ENCODE data around the gene TNNI2.

DNA sequence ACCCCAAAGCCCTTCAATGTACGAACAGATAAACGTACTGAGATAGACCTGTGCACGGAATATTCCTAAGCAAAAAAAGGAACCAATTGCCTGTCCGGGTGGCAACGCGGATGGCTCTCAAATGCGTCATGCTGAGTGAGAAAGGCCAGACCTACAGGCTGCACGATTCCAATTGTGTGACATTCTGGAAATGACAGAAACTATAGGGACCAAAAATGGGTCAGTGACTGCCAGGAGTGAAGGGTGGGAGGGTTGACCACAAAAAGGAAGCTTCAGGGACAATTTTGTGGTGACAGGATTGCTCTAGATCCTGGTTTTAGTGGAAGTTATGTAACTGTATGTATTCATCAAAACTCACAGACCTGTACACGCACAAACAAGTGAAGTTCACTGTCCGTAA is 28.0 kb upstream of the TNNI2 start:
- TF ChIP-seq YY1 (tag by site-specific recombination; IDR thresholded peaks at IDR 0.05) (no peak), ZNF561 (tag by site-specific recombination; IDR thresholded peaks at IDR 0.05; ENCODE audit: borderline replicate concordance) (no peak), KLF9 (tag by site-specific recombination; IDR thresholded peaks at IDR 0.05; ENCODE audit: low read depth) (no peak), KLF16 (tag by site-specific recombination; IDR thresholded peaks at IDR 0.05) (no peak)
- TF ChIP-seq, protein P1, sequence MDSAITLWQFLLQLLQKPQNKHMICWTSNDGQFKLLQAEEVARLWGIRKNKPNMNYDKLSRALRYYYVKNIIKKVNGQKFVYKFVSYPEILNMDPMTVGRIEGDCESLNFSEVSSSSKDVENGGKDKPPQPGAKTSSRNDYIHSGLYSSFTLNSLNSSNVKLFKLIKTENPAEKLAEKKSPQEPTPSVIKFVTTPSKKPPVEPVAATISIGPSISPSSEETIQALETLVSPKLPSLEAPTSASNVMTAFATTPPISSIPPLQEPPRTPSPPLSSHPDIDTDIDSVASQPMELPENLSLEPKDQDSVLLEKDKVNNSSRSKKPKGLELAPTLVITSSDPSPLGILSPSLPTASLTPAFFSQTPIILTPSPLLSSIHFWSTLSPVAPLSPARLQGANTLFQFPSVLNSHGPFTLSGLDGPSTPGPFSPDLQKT (IDR thresholded peaks at IDR 0.05; ENCODE audit: borderline replicate concordance, low read depth, low read length) = no peak
- TF ChIP-seq, protein P2, sequence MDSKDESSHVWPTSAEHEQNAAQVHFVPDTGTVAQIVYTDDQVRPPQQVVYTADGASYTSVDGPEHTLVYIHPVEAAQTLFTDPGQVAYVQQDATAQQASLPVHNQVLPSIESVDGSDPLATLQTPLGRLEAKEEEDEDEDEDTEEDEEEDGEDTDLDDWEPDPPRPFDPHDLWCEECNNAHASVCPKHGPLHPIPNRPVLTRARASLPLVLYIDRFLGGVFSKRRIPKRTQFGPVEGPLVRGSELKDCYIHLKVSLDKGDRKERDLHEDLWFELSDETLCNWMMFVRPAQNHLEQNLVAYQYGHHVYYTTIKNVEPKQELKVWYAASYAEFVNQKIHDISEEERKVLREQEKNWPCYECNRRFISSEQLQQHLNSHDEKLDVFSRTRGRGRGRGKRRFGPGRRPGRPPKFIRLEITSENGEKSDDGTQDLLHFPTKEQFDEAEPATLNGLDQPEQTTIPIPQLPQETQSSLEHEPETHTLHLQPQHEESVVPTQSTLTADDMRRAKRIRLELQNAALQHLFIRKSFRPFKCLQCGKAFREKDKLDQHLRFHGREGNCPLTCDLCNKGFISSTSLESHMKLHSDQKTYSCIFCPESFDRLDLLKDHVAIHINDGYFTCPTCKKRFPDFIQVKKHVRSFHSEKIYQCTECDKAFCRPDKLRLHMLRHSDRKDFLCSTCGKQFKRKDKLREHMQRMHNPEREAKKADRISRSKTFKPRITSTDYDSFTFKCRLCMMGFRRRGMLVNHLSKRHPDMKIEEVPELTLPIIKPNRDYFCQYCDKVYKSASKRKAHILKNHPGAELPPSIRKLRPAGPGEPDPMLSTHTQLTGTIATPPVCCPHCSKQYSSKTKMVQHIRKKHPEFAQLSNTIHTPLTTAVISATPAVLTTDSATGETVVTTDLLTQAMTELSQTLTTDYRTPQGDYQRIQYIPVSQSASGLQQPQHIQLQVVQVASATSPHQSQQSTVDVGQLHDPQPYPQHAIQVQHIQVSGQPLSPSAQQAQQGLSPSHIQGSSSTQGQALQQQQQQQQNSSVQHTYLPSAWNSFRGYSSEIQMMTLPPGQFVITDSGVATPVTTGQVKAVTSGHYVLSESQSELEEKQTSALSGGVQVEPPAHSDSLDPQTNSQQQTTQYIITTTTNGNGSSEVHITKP (tag by site-specific recombination; IDR thresholded peaks at IDR 0.05) = no peak
- TF ChIP-seq, protein P3, sequence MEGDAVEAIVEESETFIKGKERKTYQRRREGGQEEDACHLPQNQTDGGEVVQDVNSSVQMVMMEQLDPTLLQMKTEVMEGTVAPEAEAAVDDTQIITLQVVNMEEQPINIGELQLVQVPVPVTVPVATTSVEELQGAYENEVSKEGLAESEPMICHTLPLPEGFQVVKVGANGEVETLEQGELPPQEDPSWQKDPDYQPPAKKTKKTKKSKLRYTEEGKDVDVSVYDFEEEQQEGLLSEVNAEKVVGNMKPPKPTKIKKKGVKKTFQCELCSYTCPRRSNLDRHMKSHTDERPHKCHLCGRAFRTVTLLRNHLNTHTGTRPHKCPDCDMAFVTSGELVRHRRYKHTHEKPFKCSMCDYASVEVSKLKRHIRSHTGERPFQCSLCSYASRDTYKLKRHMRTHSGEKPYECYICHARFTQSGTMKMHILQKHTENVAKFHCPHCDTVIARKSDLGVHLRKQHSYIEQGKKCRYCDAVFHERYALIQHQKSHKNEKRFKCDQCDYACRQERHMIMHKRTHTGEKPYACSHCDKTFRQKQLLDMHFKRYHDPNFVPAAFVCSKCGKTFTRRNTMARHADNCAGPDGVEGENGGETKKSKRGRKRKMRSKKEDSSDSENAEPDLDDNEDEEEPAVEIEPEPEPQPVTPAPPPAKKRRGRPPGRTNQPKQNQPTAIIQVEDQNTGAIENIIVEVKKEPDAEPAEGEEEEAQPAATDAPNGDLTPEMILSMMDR (tag by site-specific recombination; IDR thresholded peaks at IDR 0.05) = no peak

Measured in HEK293 (cell line).